ENCODE data around the gene UBE3C.

DNA sequence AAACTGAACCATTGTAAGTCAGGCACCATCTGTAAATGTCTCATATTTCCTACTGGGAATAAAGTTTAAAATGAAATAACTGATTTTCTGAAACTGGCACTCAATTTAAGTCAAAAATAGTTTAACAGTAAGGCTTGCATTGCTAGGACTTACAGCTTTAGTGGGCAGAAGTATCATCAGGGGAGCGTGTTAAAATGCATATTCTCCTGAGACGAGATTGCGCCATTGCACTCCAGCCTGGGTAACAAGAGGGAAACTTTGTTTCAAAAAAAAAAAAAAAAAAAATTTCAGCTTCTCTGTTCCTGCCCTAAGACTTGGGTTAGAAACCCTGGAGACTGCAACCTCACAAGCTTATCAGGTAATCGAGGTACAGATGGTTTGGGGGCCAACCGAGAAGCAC is 65.4 kb downstream of the UBE3C start:
- TF ChIP-seq POLR2A (IDR thresholded peaks at IDR 0.05) (no peak), EP300 (IDR thresholded peaks at IDR 0.05) (no peak), POLR2AphosphoS5 (IDR thresholded peaks at IDR 0.05) (no peak)
- TF ChIP-seq, protein P1, sequence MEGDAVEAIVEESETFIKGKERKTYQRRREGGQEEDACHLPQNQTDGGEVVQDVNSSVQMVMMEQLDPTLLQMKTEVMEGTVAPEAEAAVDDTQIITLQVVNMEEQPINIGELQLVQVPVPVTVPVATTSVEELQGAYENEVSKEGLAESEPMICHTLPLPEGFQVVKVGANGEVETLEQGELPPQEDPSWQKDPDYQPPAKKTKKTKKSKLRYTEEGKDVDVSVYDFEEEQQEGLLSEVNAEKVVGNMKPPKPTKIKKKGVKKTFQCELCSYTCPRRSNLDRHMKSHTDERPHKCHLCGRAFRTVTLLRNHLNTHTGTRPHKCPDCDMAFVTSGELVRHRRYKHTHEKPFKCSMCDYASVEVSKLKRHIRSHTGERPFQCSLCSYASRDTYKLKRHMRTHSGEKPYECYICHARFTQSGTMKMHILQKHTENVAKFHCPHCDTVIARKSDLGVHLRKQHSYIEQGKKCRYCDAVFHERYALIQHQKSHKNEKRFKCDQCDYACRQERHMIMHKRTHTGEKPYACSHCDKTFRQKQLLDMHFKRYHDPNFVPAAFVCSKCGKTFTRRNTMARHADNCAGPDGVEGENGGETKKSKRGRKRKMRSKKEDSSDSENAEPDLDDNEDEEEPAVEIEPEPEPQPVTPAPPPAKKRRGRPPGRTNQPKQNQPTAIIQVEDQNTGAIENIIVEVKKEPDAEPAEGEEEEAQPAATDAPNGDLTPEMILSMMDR (IDR thresholded peaks at IDR 0.05): no peak

Measured in upper lobe of left lung (tissue), 4 donors.